8988T (cell line): ENCODE measurements around the gene MLLT11.

Experiments used
- DNase-seq: peaks from one replicate; pipeline ENCODE4 v3.0.0; 2011

The MLLT11 gene

GRCh38 chr1:151060007-151060656 is at the start of gene MLLT11:
Gene MLLT11 (plus strand): TSS chr1:151060397. CDS start chr1:151067225, 6,828 bp downstream.
- no peak for DNase-seq

GRCh38 chr1:151011154-151011850 is 48.9 kb upstream of the MLLT11 start:
- DNase-seq: no peak

GRCh38 chr1:151012684-151013471 is 47.3 kb upstream of the MLLT11 start:
- DNase-seq: no peak

GRCh38 chr1:151013518-151013917 is 46.7 kb upstream of the MLLT11 start:
- no peak for DNase-seq

- peak; percentile 62 for DNase-seq
Observed at GRCh38 chr1:151024540-151025146, 35.6 kb upstream of the MLLT11 start.

- DNase-seq: no peak
Observed at GRCh38 chr1:151026460-151026859, 33.7 kb upstream of the MLLT11 start.

- no peak for DNase-seq
Observed at GRCh38 chr1:151032164-151032563, 28.0 kb upstream of the MLLT11 start.

- DNase-seq: no peak
Observed at GRCh38 chr1:151035167-151035566, 25.0 kb upstream of the MLLT11 start.

GRCh38 chr1:151036356-151036755 is 23.8 kb upstream of the MLLT11 start, which contains the start of gene BNIPL:
Gene BNIPL (plus strand): TSS chr1:151036586. CDS start chr1:151036726, 140 bp downstream.
- DNase-seq: no peak

- DNase-seq: no peak
Observed at GRCh38 chr1:151037032-151037431, 23.2 kb upstream of the MLLT11 start.

- DNase-seq: no peak
Observed at GRCh38 chr1:151039521-151039920, 20.7 kb upstream of the MLLT11 start.

- DNase-seq: no peak
Observed at GRCh38 chr1:151043163-151043562, 17.0 kb upstream of the MLLT11 start.

GRCh38 chr1:151047591-151047924 is 12.6 kb upstream of the MLLT11 start, which contains the start of gene C1orf56:
Gene C1orf56 (plus strand): TSS chr1:151047751. CDS start chr1:151047848, 97 bp downstream.
- peak; percentile 79 for DNase-seq

- DNase-seq: peak; percentile 81
Observed at GRCh38 chr1:151047925-151048644, 12.1 kb upstream of the MLLT11 start.

GRCh38 chr1:151048645-151049032 is 11.6 kb upstream of the MLLT11 start:
- DNase-seq: no peak

- DNase-seq: no peak
Observed at GRCh38 chr1:151049458-151049857, 10.7 kb upstream of the MLLT11 start.

GRCh38 chr1:151050051-151050688 is 10.0 kb upstream of the MLLT11 start:
- no peak for DNase-seq

GRCh38 chr1:151051356-151052009 is 8.7 kb upstream of the MLLT11 start:
- DNase-seq: no peak

- DNase-seq: no peak
Observed at GRCh38 chr1:151054971-151055547, 5.1 kb upstream of the MLLT11 start.

GRCh38 chr1:151055581-151055980 is 4.6 kb upstream of the MLLT11 start:
- no peak for DNase-seq

GRCh38 chr1:151056149-151056548 is 4.0 kb upstream of the MLLT11 start:
- no peak for DNase-seq
